Stimulated activated CD4-positive, alpha-beta T cell treated with anti-CD3 and anti-CD28 coated beads, Interleukin-12 subunit alpha, Interleukin-12 subunit beta, amount 100 ng/mL, for 4 hours (primary cell): ENCODE data around the gene CDK12.
A peak's percentile ranks its signal among the peaks of the same experiment; 100 is the strongest.

Experiments
- DNase-seq: peaks from one replicate; pipeline ENCODE4 v3.0.0-alpha.2; 2020

Gene CDK12

DNA sequence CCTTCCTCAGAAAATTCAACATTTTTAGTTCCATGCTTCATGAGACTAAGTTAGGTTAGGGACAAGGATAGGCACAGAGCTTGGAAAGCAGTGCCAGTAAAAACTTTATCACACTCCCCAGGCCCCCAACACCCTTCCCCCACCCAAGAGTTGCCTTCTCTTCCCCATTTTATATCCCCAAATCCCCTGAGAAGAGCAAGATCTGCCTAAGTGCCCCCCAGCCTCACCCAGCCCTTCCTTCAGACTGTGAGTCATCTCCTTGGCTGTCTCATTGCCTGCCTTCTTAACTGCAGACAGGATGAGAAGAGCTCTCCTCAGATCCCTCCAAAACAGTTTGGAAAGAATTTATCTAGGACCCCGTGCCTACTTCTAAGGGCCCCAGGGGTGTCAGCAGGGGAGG, 90.6 kb downstream of the CDK12 start:
- DNase-seq = no peak

- no peak for DNase-seq
Measured at GRCh38 chr17:39553341-39553945, 92.2 kb downstream of the CDK12 start.

DNA sequence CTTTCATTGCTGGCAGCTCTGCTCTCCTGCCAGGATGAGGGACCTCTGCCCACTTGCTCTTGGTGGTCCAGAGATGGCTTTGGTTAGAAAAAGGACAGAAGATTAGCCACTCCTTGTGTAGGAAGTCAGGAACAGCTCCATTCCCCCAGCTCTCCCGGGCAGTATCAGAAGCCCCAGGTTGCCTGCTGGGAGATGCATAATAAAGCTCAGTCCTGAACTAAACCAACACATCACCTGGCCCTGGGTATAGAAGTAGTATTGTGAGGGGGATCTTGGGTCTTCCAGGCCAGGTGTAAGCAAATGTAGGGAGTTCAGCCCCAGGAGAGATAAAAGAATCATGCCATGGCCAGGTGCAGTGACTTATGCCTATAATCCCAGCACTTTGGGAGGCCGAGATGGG, 94.1 kb downstream of the CDK12 start:
- DNase-seq = no peak

GRCh38 chr17:39556423-39556822, 95.1 kb downstream of the CDK12 start:
- DNase-seq = no peak

DNA sequence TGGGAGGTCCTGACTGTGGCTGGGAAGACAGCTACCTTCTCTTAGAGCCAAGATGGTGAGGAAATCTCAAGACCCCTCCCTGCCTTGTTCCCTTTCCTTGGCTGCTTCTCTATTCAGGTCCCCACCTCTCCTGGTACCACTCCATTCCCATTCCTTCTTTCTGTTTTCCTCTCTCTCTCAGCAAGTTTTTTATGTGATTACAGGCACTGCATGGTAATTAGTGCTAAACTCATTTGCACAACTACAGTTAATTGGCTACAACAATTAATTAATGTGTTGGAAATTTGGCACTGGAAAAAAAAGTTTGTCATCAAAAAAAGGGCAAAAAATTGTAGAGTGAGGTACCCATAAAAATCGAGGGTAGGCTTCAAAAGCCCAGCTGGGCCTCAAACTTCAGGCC, 101.1 kb downstream of the CDK12 start:
- DNase-seq = no peak

- DNase-seq = no peak
Measured at GRCh38 chr17:39562976-39563375, 101.7 kb downstream of the CDK12 start.

- DNase-seq = no peak
Measured at GRCh38 chr17:39563476-39563875, 102.2 kb downstream of the CDK12 start.

DNA sequence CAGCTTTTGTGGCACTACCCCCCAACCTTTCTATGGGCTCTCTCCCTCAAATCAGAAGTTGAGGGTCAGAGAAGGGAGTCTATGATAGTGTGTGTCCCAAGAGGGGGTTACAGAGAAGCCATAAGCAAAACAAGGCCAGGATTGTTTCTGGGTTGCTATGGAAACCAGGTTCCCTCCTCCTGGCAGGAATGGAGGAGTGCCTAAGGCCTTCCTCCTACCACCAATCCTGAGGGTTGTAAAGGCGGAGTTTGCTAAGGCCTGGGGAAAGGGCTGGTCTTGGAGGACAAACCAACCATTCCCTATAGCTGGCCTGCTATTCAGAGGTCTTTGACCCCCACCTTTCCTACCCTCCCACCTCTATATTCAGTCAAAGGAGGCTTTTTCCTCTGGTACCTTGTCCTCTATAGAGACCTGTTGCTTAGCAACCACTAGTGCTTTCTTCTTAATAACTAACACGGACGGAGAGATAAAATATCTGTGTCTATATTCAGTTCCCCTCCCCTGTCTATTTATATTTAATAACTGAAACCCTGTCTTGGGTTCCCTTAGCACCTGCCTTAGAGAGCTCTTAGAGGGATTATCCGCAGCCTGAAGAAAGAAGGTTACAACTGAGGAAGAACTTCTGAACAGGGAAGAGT, 103.0 kb downstream of the CDK12 start:
- DNase-seq = no peak

DNA sequence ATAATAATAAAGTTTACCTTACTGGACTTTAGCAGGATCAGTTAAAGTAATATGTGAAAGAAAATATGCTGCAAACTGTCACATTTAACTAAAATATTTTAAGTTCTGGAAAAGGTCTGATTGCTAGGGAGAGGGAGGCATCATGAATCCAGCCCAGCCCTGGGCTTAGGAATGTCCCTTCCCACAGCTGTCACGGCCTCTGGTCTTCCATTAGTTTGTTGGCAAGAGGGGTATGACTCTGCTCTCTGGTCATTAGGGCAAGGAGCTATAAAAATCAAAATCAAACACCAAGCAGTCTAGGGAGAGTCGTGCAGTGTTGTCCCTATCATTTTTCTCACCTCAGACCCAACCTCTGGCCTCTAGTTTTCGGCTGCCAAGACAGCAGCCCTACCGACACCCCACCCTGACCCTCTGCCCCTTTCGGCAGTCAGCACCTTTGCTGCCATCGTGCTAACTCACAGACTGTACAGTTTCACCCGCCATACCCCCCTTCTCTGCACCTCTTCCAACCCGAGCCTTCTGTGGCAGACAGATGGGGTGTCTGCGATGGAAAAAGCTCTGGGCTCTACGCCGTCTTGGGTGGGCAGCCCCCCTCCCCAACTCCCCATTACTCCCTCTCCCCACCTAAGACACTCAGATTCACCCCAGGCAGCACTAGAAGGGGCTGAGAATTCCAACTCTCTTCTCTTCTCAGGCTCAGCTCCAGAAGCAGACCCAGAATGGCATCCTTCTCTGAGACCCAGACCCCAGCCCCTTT, 105.0 kb downstream of the CDK12 start:
- DNase-seq = no peak

GRCh38 chr17:39568702-39569101, 107.4 kb downstream of the CDK12 start:
- DNase-seq = no peak

GRCh38 chr17:39569126-39569525, 107.8 kb downstream of the CDK12 start:
- DNase-seq = no peak

DNA sequence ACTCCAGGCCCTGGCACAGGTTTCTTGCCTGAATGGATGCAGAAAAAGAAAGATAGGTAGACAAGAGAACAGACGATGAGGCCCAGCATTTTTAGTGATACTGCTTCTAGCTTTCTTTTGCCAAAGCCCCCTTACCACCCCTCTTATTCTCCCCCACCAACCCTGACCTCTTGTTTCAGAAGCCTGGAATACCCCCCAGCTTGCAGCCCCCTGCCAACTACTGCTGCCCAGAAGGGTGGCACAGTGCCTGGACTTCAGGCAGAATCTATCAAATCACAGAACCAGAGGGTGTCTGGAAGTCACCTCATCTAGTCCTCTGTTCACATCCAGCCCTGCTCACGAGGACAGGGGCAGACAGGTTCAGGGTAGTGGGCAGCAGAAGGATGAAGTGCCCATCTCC, 110.8 kb downstream of the CDK12 start:
- no peak for DNase-seq

GRCh38 chr17:39573447-39574298, 112.4 kb downstream of the CDK12 start:
- peak; percentile 25 for DNase-seq

- no peak for DNase-seq
Measured at GRCh38 chr17:39576187-39576586, 114.9 kb downstream of the CDK12 start.

GRCh38 chr17:39578272-39578671, 117.0 kb downstream of the CDK12 start:
- DNase-seq = no peak

- no peak for DNase-seq
Measured at GRCh38 chr17:39579318-39580081, 118.2 kb downstream of the CDK12 start.

DNA sequence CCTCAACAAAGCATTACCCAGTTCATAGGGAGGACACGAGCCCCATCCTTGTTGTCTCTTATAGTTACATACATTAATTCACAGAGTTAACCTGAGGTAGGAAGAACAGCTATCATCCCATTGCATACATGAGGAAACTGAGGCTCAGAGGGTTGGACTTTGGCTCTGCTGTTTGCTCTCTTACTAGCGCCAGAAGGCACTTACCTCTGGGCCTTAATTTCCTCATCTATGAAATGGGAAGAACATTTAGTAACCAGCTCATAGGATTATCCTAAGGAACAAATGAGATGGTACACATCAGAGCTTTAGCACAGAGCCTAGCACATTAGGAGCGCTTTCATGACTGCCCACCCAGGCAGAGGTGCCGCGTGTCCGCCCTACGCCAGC, 118.8 kb downstream of the CDK12 start:
- no peak for DNase-seq

DNA sequence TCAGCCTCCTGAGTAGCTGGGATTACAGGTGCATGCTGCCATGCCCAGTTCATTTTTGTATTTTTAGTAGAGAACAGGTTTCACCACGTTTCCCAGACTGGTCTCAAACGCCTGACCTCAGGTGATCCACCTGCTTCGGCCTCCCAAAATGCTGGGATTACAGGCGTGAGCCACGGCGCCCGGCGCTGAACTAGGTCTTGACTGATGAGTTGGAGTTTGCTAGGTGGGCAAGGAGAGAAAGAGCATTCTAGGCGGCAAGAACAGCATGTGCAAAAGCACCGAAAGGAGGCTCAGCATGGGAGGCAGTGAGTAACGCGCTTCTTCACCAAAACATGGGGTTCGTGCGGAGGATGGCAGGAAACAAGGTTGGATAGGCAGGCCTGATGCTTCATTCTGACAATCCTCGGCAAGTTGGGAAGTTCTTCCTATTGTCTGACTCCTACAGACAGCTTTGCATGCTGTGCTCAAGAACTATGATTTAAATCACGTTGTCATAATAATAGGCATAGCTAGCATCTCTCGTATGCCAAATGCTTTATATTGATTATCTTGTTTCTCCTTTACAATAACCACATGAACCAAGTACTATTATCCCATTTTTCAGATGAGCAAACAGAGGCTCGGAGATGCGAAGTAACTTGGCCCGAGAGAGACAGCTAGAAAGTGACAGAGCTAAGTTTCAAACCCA, 119.9 kb downstream of the CDK12 start:
- no peak for DNase-seq

DNA sequence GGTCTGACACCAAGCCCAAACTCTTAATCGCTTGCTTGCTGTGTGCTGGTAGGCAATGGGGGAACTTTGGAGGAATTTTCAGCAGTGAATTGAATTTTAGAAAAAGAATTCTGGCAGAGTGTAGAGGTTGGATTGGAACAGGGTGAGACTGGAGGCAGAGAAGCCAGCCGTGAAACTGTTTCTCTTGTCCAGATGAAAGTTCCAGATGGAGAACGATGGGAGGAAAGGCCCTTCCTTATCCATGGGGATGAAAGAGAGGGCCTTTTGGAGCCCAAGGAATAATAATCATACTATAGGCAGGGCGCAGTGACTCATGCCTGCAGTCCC, 120.4 kb downstream of the CDK12 start:
- no peak for DNase-seq

DNA sequence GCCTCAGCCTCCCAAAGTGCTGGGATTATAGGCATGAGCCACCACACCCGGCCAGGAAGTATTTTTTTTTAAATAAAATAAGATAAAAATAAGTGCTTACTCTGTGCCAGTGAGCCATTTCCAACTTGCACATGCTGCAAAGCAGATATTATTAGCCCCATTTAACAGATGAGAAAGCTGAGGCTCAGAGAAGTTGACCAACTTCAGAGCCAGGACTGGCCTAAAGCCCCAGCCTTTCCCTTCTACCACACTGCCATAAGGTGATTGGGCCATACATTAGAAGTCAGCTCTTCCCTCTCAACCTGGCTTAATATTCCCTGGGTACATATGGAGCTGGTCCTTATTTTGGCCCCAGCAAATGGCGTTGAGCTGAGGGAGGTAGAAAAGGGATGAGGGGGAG, 121.4 kb downstream of the CDK12 start:
- no peak for DNase-seq
